GM18867 (cell line): ENCODE measurements around the gene H2AZ1.

ENCODE experiments used
- ATAC-seq: cut with Tn5 transposase; IDR thresholded peaks from one replicate; pipeline ENCODE4 v1.9.1; 2021; ENCODE audit warnings: mild to moderate bottlenecking, moderate library complexity; ENCODE audit not compliant: unreplicated experiment

H2AZ1 gene

GRCh38 chr4:99946356-99947189 lies 3.5 kb downstream of the H2AZ1 start, which contains the start of gene DNAJB14:
DNAJB14 (minus strand) TSS chr4:99946618; CDS start chr4:99946571, 47 bp downstream.
- ATAC-seq: peak; percentile 50

GRCh38 chr4:99945718-99946355 lies 4.2 kb downstream of the H2AZ1 start:
- peak; percentile 1 for ATAC-seq

GRCh38 chr4:99943904-99944437 lies 6.1 kb downstream of the H2AZ1 start:
- no peak for ATAC-seq

DNA sequence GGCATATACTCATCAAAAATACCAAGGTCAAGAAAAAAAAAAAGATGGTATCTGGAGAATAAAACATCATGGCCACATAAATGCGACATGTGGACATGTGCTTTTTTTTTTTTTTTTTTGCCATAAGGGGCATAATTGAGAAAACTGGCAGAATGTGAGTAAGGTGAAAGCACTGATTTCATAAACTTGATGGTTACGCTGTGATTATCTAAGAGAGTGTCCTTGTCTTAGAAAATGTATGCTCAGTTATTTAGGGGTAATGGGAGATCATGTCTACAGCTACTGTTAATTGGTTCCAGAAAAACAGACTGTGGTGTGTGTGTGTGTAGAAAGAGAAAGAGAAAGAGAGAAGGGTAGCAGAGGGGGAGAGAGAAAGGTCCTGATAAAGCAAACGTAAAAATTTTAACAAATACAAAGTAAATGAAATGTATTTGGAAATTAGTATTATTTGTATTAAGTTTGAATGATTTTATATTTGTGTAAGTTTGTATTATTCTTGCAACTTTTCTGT lies 11.8 kb downstream of the H2AZ1 start:
- ATAC-seq: no peak

DNA sequence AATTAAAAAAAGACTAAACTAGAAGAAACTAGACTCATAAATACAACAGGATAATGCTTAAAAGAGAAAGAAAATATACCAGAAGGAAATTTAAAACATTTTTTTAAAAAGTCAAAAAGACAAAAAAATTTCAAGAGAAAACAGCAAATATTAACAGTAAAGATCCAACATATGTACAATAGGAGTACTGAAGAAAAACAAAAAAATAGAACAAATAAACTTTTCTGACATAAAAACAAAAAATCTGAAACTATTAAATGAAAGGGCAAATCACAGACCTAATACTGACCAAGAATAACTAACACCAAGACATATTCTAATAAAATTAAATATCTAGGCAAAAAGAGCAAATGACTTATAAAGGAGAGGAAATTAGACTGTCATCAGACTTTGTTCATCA lies 15.2 kb downstream of the H2AZ1 start:
- ATAC-seq: no peak

DNA sequence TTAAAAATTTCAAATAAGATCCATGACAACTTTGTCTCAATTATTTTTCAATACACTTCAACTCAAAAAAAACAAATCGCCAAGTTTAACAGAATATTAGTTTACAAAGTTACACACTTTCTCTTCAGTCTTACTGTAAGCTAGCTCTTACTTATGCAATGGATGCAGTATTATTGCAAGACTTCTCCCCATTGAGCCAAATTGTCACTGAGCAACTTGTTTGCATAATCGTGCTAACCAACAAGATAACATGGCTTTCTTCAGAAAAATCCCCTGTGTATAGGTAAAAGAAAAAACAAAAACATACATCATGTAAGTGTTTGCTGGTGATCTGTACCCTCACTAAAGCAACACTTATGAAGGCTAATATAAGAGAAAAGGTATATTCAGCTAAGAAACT lies 22.5 kb downstream of the H2AZ1 start:
- ATAC-seq: no peak

DNA sequence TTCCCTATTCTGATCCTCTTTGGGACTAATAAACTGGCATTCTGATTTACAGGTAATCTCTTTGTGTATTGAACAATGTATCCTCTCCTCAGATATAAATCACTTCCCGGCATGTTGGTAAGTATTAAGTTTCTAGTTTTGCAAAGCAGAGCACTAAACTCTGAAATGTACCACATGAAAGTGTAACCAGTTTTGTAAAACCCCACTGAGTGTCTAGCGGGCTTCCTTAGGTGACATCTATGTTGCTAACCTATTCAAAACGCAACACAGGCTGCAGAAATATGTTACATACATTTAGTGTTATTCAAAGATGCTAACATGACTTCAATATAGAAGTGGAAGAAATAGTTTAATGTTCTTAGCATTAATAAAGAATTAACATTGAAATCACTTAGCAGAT lies 28.9 kb downstream of the H2AZ1 start:
- ATAC-seq: no peak

- ATAC-seq: no peak
These were observed 31.4 kb downstream of the H2AZ1 start for GRCh38 chr4:99918656-99919055.

DNA sequence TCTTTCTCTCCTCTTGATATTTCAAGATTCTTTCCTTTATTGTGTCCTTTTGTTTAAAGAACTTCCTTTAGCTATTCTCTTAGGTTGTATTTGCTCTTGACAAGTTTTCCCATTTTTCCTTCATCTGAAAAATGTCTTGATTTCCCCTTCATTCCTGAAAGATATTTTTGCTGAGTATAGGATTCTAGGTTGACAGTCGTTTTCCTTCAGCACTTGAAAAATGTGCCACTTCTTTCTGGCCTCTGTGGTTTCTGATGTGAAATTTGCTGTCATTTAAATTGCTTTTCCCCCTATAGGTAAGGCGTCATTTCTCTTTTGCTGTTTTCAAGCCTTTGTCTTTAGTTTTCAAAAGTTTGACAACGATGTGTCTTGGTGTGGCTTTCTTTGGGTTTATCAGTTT lies 32.5 kb downstream of the H2AZ1 start:
- ATAC-seq: no peak

- ATAC-seq: no peak
These were observed 34.6 kb downstream of the H2AZ1 start for GRCh38 chr4:99915449-99915848.
